GM18867 (cell line): ENCODE data around the gene METTL22.

Experiments used
- ATAC-seq: cut with Tn5 transposase; IDR thresholded peaks from one replicate; pipeline ENCODE4 v1.9.1; 2021; ENCODE audit warnings: mild to moderate bottlenecking, moderate library complexity; ENCODE audit not compliant: unreplicated experiment

Gene METTL22

GRCh38 chr16:8621572-8622314 is at the start of gene METTL22:
METTL22 (plus strand) TSS chr16:8621698; CDS start chr16:8625666, 3,968 bp downstream.
- peak; percentile 92 for ATAC-seq

- ATAC-seq, result no peak
Observed at GRCh38 chr16:8572063-8572918, 49.2 kb upstream of the METTL22 start.

GRCh38 chr16:8572919-8573724 is 48.4 kb upstream of the METTL22 start:
- ATAC-seq, result no peak

GRCh38 chr16:8575399-8575798 is 46.1 kb upstream of the METTL22 start:
- ATAC-seq, result no peak

- ATAC-seq, result no peak
Observed at GRCh38 chr16:8576141-8577004, 45.1 kb upstream of the METTL22 start.

GRCh38 chr16:8577678-8578304 is 43.7 kb upstream of the METTL22 start:
- ATAC-seq, result no peak

GRCh38 chr16:8579559-8579958 is 41.9 kb upstream of the METTL22 start:
- ATAC-seq, result no peak

- ATAC-seq, result no peak
Observed at GRCh38 chr16:8581831-8582580, 39.5 kb upstream of the METTL22 start.

GRCh38 chr16:8583199-8583598 is 38.3 kb upstream of the METTL22 start:
- ATAC-seq, result no peak

- ATAC-seq, result no peak
Observed at GRCh38 chr16:8583732-8584131, 37.8 kb upstream of the METTL22 start.

GRCh38 chr16:8585041-8585440 is 36.5 kb upstream of the METTL22 start:
- no peak for ATAC-seq

- no peak for ATAC-seq
Observed at GRCh38 chr16:8585857-8586256, 35.6 kb upstream of the METTL22 start.

GRCh38 chr16:8587065-8587464 is 34.4 kb upstream of the METTL22 start:
- ATAC-seq, result no peak

GRCh38 chr16:8588682-8589056 is 32.8 kb upstream of the METTL22 start:
- ATAC-seq, result no peak

- ATAC-seq, result no peak
Observed at GRCh38 chr16:8589057-8589899, 32.2 kb upstream of the METTL22 start.

GRCh38 chr16:8589900-8590688 is 31.4 kb upstream of the METTL22 start, which contains the start of gene TMEM114:
TMEM114 (minus strand) TSS chr16:8590511; CDS start chr16:8589838, 673 bp downstream.
- ATAC-seq, result no peak

GRCh38 chr16:8590811-8591210 is 30.7 kb upstream of the METTL22 start:
- no peak for ATAC-seq
